Measurements from ENCODE around the gene JUND. TPM values are rescaled to one million over a fixed set of nuclear protein-coding genes. Genes with fewer than 3 reads are reported as not detected.
A peak's percentile ranks its signal among the peaks of the same experiment; 100 is the strongest.

Gene JUND
- 100 to 1,000 TPM in 5 of 6 donors, 10 to 100 TPM in 1; 86.8 to 181 (median 137) TPM for total RNA-seq
- 100 to 1,000 TPM; 111 to 128 TPM for polyA plus RNA-seq

DNA sequence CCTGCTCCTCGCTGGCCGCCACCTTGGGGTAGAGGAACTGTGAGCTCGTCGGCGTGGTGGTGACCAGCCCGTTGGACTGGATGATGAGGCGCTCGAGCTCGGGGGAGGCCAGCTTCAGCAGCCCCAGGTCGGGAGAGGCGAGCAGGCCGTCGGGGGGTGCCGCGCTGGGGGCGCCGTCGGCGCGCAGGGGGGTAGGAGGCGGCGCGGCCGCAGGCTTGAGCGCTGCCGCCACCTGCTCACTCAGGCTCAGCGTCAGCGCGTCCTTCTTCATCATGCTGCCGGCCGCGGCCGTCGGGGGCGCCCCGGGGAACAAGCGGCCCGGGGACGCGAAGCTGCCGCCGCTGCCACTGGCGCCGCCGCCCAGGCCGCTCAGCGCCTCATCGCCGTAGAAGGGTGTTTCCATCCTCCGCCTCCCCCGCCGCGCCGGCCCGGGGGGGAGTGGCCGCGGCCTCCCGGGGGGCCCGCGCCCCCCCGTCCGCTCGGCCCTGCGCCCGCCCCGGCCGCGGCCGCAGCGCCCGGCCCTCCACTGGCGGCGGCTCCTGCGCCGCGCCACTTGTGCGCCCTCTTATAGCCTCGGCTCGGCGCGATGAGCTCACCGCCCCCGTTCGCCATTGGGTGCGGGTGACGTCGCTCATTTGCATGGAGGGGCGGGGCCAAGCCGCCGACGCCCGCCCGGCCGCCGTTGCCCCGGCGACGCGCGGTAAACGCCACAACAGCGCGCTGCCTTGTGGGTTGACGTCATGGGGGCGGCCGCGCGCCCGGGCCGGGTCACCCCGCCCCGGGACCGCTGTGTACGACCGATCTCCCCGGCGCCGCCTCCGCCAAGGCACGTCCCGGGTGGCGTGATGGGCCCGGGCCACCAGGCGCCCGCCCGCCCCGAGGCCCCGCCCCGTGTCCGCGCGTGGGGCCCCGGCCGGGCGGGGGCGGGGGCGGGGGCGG is at the start of gene JUND:
Gene JUND (minus strand): TSS at position 541 of the 939 bp plus-strand sequence. CDS start 138 bp downstream, at position 403.
- Histone ChIP-seq H3K4me3 (peak within 1 kb of the TSS; percentile 69 to 97 (median 80)), H3K36me3 (peaks cover 2 to 18% (median 2%) of the 10 kb centered on the region in 3 donors), H3K27ac (peak within 1 kb of the TSS; percentile 97 to 100 (median 100)), H3K27me3 (no peaks in the 10 kb centered on the region), H3K9me3 (no peaks in the 10 kb centered on the region), H3K4me1 (peaks cover 0 to 37% (median 17%) of the 10 kb centered on the region in 3 donors)
- peak; percentile 97 to 99 (median 98) for DNase-seq
- intact Hi-C loops (cut with DNase I): no loop called here
- TF ChIP-seq CTCF (IDR thresholded peaks at IDR 0.05): no peak
- no peak for FAIRE-seq
- ATAC-seq: peak; percentile 63 to 73 (median 70)
- 0% methylated on average over 70 to 138 of the region's 138 CpGs for WGBS, 2 donors

DNA sequence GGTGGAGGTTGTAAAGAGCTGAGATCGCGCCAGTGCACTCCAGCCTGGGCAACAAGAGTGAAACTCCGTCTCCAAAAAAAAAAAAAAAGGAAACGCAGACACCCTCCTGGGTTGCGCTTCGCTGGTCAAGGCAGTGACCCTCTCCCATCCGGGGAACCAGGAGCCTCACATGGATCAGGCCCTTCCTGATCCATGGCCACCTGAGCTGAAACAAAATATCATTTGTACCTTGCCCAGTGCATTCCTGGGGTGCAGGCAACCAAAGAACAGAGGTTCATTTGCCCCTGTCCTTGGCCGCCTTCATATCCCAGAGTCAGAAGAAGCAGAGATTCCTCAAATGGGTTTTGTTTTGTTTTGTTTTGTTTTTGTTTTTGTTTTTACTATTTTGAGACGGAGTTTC is 49.4 kb upstream of the JUND start:
- no peak overlapping the region for H3K4me3 ChIP-seq
- H3K9me3 ChIP-seq: no peaks in the 10 kb centered on the region
- H3K36me3 ChIP-seq: no peaks in the 10 kb centered on the region
- H3K27ac ChIP-seq: no peak overlapping the region
- ATAC-seq (no peak), DNase-seq (no peak), FAIRE-seq (no peak)
- 85 to 88% methylated on average over 9 of the region's 9 CpGs for WGBS, 2 donors
- intact Hi-C loops (cut with DNase I): no loop called here
- TF ChIP-seq CTCF (IDR thresholded peaks at IDR 0.05): no peak
- H3K4me1 ChIP-seq: peaks cover 3 to 7% (median 4%) of the 10 kb centered on the region in 3 donors
- H3K27me3 ChIP-seq: no peaks in the 10 kb centered on the region

DNA sequence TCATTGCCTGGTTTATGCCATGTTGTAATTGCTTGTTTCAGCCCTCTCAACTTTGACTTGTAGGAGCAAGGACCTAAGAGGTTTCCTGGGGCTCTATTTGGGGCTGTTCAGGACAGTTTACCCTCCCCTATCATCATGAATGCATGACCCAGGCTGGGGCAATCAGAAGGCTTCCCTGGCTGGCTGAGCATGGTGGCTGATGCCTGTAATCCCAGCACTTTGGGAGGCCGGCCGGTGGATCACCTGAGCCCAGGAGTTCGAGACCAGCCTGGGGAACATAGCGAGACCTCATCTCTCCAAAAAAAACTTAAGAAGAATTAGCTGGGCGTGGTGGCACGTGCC is 47.6 kb upstream of the JUND start:
- ATAC-seq (peak in 1 of 4 donors; percentile 8), FAIRE-seq (no peak), DNase-seq (no peak)
- peak overlapping the region in 3 of 4 donors; percentile 22 to 74 (median 53) for H3K27ac ChIP-seq
- H3K9me3 ChIP-seq: no peaks in the 10 kb centered on the region
- TF ChIP-seq CTCF (IDR thresholded peaks at IDR 0.05): no peak
- no peaks in the 10 kb centered on the region for H3K36me3 ChIP-seq
- intact Hi-C loops (cut with DNase I): loop anchor here in 2 of 3 donors (5.0 kb wide), 1 partner anchor 52 kb away; no protein-coding TSS in a partner anchor
- no peaks in the 10 kb centered on the region for H3K27me3 ChIP-seq
- H3K4me3 ChIP-seq: peak overlapping the region in 1 of 4 donors; percentile 31
- WGBS, 2 donors: 47 to 50% methylated on average over 6 of the region's 6 CpGs
- peaks cover 3 to 7% (median 6%) of the 10 kb centered on the region in 3 donors for H3K4me1 ChIP-seq

DNA sequence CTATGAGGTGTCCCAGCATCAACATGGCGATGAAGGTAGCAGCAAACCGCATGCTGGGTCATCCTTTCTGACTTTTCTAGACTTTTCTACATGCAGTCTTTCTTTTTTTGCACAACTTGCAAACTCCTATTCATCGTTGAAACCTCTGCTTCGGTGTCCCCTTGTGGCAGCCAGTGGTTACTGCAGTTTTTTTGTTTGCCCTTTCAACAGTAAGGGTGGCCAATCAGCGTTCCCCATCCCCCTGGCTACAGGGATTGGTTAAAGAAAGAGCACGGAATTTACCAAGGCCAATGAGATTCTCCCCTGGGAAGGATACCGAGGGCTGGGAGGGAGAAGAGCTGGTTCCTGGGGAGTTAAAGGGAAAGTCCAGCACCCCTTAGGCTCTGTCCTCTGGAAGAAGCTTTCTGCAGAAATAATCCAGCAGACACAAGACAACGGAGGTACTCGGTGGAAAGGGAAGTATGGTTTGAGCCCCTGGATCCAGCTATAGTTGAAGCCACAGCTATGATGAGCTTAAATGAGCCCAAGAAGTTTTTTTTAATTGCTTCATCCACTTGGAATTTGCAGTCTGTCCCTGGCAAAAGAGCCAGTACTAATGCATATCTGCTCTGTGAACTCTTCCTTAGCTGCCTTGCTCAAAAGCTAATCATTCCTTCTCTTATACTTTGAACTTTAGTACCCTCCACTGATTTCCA is 47.1 kb upstream of the JUND start:
- ATAC-seq: peak; percentile 96 to 99 (median 98)
- H3K9me3 ChIP-seq: no peaks in the 10 kb centered on the region
- H3K36me3 ChIP-seq: no peaks in the 10 kb centered on the region
- peak overlapping the region in 1 of 4 donors; percentile 31 for H3K4me3 ChIP-seq
- intact Hi-C loops (cut with DNase I): loop anchor here in 2 of 3 donors (5.0 kb wide), 1 partner anchor 51 kb away; no protein-coding TSS in a partner anchor
- H3K4me1 ChIP-seq: peaks cover 7 to 11% (median 10%) of the 10 kb centered on the region in 3 donors
- peak; percentile 86 to 90 (median 88) for TF ChIP-seq CTCF (IDR thresholded peaks at IDR 0.05)
- DNase-seq: peak; percentile 79 to 94 (median 88)
- peak; percentile 98 for FAIRE-seq
- no peaks in the 10 kb centered on the region for H3K27me3 ChIP-seq
- WGBS, 2 donors: 2% methylated on average over 9 of the region's 9 CpGs
- H3K27ac ChIP-seq: peak overlapping the region in 3 of 4 donors; percentile 22 to 74 (median 53)
